ENCODE data around the gene TMEM164. TPM values are rescaled to one million over a fixed set of nuclear protein-coding genes. Genes with fewer than 3 reads are reported as not detected.
A peak's percentile ranks its signal among the peaks of the same experiment; 100 is the strongest.
"Not testable (repeated sequence)": the region's sequence is repeated elsewhere in the genome, so short reads cannot be mapped to it uniquely, and the experiment has no call there.

TMEM164 gene
- 32.3 TPM for polyA plus RNA-seq (ENCODE audit: insufficient read length)

GRCh38 chrX:110002300-110003166 lies at the start of gene TMEM164:
Gene TMEM164 (plus strand): TSS chrX:110003114. CDS start chrX:110003775, 661 bp downstream.
- DNase-seq: peak; percentile 85

- no peak for DNase-seq
These were observed 48.6 kb upstream of the TMEM164 start for GRCh38 chrX:109954333-109954732.

GRCh38 chrX:109954955-109955354 lies 48.0 kb upstream of the TMEM164 start:
- DNase-seq: no peak

- no peak for DNase-seq
These were observed 44.6 kb upstream of the TMEM164 start for GRCh38 chrX:109958266-109958665.

GRCh38 chrX:109959356-109959871 lies 43.5 kb upstream of the TMEM164 start:
- DNase-seq: no peak

- no peak for DNase-seq
These were observed 38.5 kb upstream of the TMEM164 start for GRCh38 chrX:109964390-109964789.

GRCh38 chrX:109966246-109966645 lies 36.7 kb upstream of the TMEM164 start:
- DNase-seq: no peak

GRCh38 chrX:109967156-109967555 lies 35.8 kb upstream of the TMEM164 start:
- DNase-seq: no peak

GRCh38 chrX:109970841-109971240 lies 32.1 kb upstream of the TMEM164 start:
- not testable (repeated sequence) for DNase-seq

GRCh38 chrX:109974906-109975655 lies 27.8 kb upstream of the TMEM164 start:
- no peak for DNase-seq

GRCh38 chrX:109985210-109985609 lies 17.7 kb upstream of the TMEM164 start:
- not testable (repeated sequence) for DNase-seq

- no peak for DNase-seq
These were observed 15.0 kb upstream of the TMEM164 start for GRCh38 chrX:109987884-109988283.

- DNase-seq: no peak
These were observed 12.2 kb upstream of the TMEM164 start for GRCh38 chrX:109990582-109991276.

- no peak for DNase-seq
These were observed 10.7 kb upstream of the TMEM164 start for GRCh38 chrX:109992203-109992602.

- DNase-seq: no peak
These were observed 7.8 kb upstream of the TMEM164 start for GRCh38 chrX:109995155-109995554.

GRCh38 chrX:109997786-109998452 lies 5.0 kb upstream of the TMEM164 start:
- no peak for DNase-seq

GRCh38 chrX:110000000-110000399 lies 2.9 kb upstream of the TMEM164 start:
- DNase-seq: no peak

GRCh38 chrX:110000847-110001713 lies 1.8 kb upstream of the TMEM164 start:
- no peak for DNase-seq

- DNase-seq: no peak
These were observed 1.1 kb upstream of the TMEM164 start for GRCh38 chrX:110001740-110002299.
